Prostate gland (tissue), 2 donors: ENCODE data around the gene GPER1. TPM values are rescaled to one million over a fixed set of nuclear protein-coding genes. Genes with fewer than 3 reads are reported as not detected.

Source experiments
- DNase-seq: peaks from one replicate; pipeline ENCODE4 v3.0.0-alpha.2; 2019; ENCODE audit warnings: low spot score
- H3K27ac ChIP-seq, 2 donors: fragments of 200-600 bp; sonication (generic); 2 replicates each; pipeline ENCODE4 v1.5.1; 2017 to 2019
- H3K27me3 ChIP-seq: fragments of 200-600 bp; sonication (generic); replicated peaks from 2 replicates; pipeline ENCODE4 v1.5.1; 2019; ENCODE audit not compliant: insufficient read depth
- H3K36me3 ChIP-seq, 2 donors: fragments of 200-600 bp; sonication (generic); 1 replicate in 1 of 2; 2 replicates in 1 of 2; pipeline versions ENCODE4 v1.5.1 to v1.8.1; 2017 to 2019
- H3K4me1 ChIP-seq: fragments of 200-600 bp; sonication (generic); replicated peaks from 2 replicates; pipeline ENCODE4 v1.5.1; 2019
- H3K4me3 ChIP-seq, 2 donors: fragments of 200-600 bp; sonication (generic); 2 replicates each; pipeline ENCODE4 v1.5.1; 2017 to 2019
- H3K9me3 ChIP-seq: fragments of 200-600 bp; sonication (generic); 2 replicates; pipeline ENCODE4 v1.5.1; 2017
- POLR2A ChIP-seq: fragments of 450-650 bp; IDR thresholded peaks from one replicate; pipeline ENCODE4 v1.6.1; 2016; ENCODE audit warnings: antibody characterized with exemption, mild to moderate bottlenecking
- POLR2AphosphoS5 ChIP-seq: sonication (generic); formaldehyde crosslinking; IDR thresholded peaks from one replicate; pipeline ENCODE4 v1.6.1; 2017; ENCODE audit warnings: antibody characterized with exemption
- WGBS: methylation state at CpG from one replicate; pipeline ENCODE4 v1.1.5; 2018; 5-methylcytosine and 5-hydroxymethylcytosine counted together
- intact Hi-C: fragments of 100-400 bp; cut with DNase I; formaldehyde crosslinking; loops from one replicate; pipeline ENCODE4 v1.14.2; 2022
- total RNA-seq, 2 donors: library from RNA; depleted of rRNA; stranded (reverse); fragments of >200 nt; gene quantifications; one replicate each; pipeline ENCODE4 v1.1.0, GENCODE V29; 2016
- TF ChIP-seq, protein P1 (sequence below), 4 experiments: fragments of 200-600 bp in 2 of 4; fragments of 450-650 bp in 2 of 4; sonication (generic) in 2 of 4; IDR thresholded peaks; 1 replicate in 3 of 4; 2 replicates in 1 of 4; pipeline ENCODE4 v1.5.1; 2016 to 2019; ENCODE audit warnings: antibody characterized with exemption in 4 of 4, mild to moderate bottlenecking in 2 of 4, moderate library complexity in 2 of 4

The GPER1 gene
- total RNA-seq, 2 donors from 2014 or later = 7.4 to 11.5 TPM

- H3K4me1 ChIP-seq = peaks cover 29% of the 10 kb centered on the region
- H3K27ac ChIP-seq = peak overlapping the region; percentile 92 to 94
- no peak for DNase-seq
- WGBS = 31% methylated on average over 18 of the region's 18 CpGs
- TF ChIP-seq, protein P1, sequence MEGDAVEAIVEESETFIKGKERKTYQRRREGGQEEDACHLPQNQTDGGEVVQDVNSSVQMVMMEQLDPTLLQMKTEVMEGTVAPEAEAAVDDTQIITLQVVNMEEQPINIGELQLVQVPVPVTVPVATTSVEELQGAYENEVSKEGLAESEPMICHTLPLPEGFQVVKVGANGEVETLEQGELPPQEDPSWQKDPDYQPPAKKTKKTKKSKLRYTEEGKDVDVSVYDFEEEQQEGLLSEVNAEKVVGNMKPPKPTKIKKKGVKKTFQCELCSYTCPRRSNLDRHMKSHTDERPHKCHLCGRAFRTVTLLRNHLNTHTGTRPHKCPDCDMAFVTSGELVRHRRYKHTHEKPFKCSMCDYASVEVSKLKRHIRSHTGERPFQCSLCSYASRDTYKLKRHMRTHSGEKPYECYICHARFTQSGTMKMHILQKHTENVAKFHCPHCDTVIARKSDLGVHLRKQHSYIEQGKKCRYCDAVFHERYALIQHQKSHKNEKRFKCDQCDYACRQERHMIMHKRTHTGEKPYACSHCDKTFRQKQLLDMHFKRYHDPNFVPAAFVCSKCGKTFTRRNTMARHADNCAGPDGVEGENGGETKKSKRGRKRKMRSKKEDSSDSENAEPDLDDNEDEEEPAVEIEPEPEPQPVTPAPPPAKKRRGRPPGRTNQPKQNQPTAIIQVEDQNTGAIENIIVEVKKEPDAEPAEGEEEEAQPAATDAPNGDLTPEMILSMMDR (IDR thresholded peaks at IDR 0.05) = no peak
- TF ChIP-seq POLR2AphosphoS5 (no peak), POLR2A (no peak)
- H3K36me3 ChIP-seq = no peaks in the 10 kb centered on the region
- no peaks in the 10 kb centered on the region for H3K27me3 ChIP-seq
- no peaks in the 10 kb centered on the region for H3K9me3 ChIP-seq
- H3K4me3 ChIP-seq = peak overlapping the region; percentile 10 to 63
- intact Hi-C loops = loop anchor here (2.0 kb wide), 1 partner anchor 15 kb away; no protein-coding TSS in a partner anchor
These were observed 44.2 kb upstream of the GPER1 start for GRCh38 chr7:1043552-1044188.

DNA sequence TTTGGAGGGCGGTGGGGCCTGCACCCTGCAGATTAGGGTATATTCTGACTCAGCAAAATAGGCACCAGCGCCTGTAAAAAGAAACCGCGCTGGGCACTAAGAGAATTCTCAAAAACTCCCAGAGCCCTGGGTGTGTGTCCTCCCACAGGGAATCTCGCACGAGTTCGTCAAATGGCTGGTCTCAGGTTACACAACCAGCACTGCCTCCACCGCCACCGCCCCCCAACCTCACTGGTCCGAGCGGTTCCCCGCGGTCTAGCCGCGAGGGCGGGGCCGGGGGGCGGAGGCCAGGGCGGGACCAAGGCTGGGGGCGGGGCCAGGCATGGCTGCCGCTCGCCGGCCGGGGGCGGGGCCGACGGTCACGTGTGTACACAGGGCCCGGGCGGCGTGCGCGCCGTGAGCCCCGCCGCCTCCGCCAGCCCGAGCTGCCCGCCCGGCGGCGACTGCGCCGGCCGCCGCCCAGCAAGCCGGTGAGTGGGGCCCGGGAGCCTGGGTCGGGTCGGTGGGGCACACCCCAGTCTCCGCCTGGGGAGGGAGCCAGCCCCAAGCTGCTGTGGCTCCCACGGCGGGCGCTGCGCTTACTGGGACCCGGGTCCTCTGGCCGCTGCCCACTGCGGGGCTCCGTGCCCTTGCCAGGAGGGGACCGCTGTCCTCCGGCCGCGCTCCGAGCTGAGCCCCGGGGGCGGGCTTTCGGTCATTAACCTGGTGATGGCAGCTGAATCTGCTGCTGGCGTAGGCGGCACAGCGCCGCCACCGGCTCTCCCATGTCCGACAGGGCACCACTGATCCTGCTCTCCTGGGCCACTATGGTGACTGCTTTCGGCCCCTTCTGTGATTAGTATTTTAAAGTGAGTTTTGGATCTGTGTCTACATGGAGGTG is 43.5 kb upstream of the GPER1 start, which contains the start of gene GPR146:
GPR146 (plus strand) TSS at position 358 of the 880 bp plus-strand sequence. CDS start 12,970 bp downstream, outside the sequence.
- Histone ChIP-seq H3K4me1 (peaks cover 29% of the 10 kb centered on the region), H3K27me3 (no peaks in the 10 kb centered on the region), H3K4me3 (peak within 1 kb of the TSS; percentile 61 to 63), H3K27ac (peak within 1 kb of the TSS; percentile 92 to 94), H3K36me3 (no peaks in the 10 kb centered on the region), H3K9me3 (no peaks in the 10 kb centered on the region)
- WGBS = under 1% methylated on average over 46 of the region's 74 CpGs
- intact Hi-C loops = loop anchor here (2.0 kb wide), 1 partner anchor 16 kb away; no protein-coding TSS in a partner anchor
- peak; percentile 97 for DNase-seq
- TF ChIP-seq, protein P1 (IDR thresholded peaks at IDR 0.05) = peak in 2 of 4 experiments; percentile 57 to 74
- TF ChIP-seq POLR2AphosphoS5 = peak; percentile 89
- TF ChIP-seq POLR2A = peak; percentile 53

DNA sequence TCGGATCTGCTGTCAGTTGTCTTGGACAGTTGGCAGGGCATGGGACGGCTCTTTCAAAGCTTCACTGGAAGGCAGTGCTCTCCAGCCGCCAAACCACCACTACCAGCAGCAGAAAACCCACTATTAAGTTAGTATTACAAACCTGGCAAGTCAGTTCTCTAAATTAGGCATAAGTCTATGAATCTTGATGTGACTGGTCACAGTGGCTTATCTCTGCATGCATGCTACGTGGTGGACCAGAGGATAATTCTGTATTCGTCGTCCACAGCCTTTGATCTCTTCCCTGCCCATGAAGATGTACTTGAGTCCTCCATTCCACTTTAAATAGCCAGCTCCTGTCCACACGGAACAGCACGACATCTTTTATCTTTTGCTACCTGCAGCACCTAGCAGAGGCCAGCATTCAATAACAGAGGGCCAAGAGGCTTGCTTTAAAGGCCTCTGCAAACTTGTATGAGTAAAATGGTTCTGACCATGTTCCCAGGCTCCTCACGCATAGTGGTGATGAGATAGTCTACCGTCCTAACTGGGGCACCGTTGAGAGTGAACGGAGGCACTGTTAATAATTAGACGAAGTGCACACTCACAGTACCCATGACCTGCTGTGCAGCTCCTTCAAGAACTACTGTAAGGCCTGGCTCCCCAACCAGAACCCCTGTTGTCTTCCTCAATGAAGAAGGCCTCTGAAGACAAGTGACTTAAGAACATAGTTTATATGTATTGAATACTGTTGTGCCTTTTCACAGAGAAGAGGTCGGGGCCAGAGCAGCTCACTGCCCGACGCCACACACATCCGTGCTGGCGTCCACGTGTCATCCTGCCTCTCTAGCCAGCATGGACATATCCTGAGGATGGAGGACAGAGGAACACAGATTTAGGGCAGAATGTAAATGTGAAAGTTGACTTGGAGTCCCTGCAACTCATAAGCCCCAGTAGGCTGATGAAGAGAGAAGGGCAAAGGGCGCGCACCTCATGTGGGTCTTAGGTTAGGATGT is 42.5 kb upstream of the GPER1 start:
- H3K27me3 ChIP-seq = no peaks in the 10 kb centered on the region
- no peak for DNase-seq
- intact Hi-C loops = loop anchor here (2.0 kb wide), 1 partner anchor 17 kb away; no protein-coding TSS in a partner anchor
- peak overlapping the region; percentile 92 to 94 for H3K27ac ChIP-seq
- H3K36me3 ChIP-seq = no peaks in the 10 kb centered on the region
- TF ChIP-seq, protein P1 (IDR thresholded peaks at IDR 0.05) = no peak
- TF ChIP-seq POLR2AphosphoS5 (no peak), POLR2A (no peak)
- peaks cover 29% of the 10 kb centered on the region for H3K4me1 ChIP-seq
- WGBS = 81% methylated on average over 21 of the region's 21 CpGs
- peak overlapping the region; percentile 61 to 63 for H3K4me3 ChIP-seq
- H3K9me3 ChIP-seq = no peaks in the 10 kb centered on the region
